Cerebellar cortex (tissue), 1 donor: ENCODE results near the gene ATP11A.
A peak's percentile ranks its signal among the peaks of the same experiment; 100 is the strongest.
"Not testable (repeated sequence)": the region's sequence is repeated elsewhere in the genome, so short reads cannot be mapped to it uniquely, and the experiment has no call there.

Experiments used
- DNase-seq: peaks from one replicate; pipeline ENCODE4 v3.0.0-alpha.2; 2015; ENCODE audit warnings: low spot score

ATP11A gene

DNA sequence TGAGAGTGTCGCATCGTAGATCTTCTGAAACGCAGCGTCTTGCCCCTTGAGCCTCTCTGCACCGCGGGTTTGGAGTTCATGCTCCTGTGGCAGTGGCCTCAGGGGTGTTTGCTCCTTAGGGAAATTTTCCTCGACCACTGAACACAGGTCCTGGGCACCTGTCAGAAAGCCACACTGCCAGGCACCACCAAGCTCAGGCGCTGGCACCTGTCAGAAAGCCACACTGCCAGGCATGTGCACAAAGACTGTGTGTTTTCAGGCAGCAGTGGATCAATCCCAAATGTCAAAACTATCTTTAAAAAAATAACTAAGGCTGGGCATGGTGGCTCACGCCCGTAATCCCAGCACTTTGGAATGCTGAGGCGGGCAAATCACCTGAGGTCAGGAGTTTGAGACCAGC is 87.1 kb downstream of the ATP11A start:
- DNase-seq, result no peak

DNA sequence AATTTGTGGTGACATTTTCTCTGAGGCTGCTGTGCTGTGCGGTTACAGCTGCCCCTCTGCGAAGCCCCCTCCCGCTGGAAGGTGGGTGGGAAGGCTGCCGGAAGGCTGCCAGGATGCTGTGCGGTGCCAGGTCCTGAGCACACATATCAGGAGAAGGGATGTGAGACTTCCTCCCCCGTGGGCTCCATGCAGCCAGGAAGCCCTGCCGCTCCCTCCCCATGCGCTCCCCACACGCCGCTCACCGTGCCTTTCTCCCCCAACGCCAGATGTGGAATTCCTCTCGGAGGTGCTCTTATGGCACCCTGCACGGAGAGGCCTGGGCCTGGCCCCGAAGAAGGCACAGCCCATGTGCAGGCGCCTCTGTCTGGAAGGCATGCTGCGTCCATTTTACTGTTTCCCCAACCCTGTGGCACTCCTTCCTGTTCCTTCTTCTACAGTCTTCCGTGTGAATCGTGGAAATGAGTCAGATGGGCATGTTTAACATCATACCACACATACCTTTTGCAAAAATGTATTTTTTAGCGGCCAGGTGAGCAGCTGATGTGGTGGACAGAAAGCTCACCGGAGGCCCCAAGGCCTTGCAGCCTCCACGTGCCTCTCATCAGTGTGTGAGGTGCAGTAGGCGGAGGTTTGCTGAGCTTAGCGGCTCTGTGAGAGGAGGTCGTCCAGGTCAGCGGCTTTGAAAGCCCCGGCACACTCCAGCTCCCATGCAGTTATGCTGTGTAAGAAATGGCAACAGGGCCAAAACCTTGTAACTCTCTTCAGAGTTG is 88.0 kb downstream of the ATP11A start:
- DNase-seq, result no peak

DNA sequence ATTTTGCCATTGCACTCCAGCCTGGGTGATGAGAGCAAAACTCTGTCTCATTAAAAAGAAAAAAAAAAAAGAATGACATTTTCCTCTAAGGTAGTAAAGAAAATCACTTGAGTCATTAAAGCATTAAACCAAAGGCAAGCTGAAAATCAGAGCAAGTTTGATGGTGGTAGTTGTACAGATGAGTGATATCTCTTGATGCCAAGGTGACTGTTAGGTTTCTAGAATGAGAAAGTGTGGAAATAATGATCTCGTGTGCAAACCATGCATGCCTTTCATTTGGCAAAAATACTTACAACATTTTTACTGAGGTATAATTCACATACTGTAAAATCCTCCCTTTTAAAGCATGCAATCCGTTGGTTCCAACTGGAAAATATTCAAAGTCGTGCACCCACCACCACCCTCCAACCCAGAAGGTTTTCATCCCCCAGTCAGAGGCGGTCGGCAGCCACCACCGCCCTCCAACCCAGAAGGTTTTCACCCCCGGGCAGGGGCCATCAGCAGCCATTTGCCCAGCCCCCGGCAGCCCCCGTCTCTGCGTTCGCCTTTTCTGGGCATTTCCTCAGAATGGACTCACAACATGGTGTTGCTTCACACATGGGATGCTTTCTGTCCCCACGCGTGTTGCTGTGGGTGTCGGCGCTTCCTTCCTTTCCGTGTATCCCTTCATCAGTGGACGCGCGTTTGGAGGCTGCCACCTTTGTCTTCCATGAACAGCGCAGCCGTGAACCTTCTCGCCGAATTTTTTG is 90.2 kb downstream of the ATP11A start:
- DNase-seq, result no peak

DNA sequence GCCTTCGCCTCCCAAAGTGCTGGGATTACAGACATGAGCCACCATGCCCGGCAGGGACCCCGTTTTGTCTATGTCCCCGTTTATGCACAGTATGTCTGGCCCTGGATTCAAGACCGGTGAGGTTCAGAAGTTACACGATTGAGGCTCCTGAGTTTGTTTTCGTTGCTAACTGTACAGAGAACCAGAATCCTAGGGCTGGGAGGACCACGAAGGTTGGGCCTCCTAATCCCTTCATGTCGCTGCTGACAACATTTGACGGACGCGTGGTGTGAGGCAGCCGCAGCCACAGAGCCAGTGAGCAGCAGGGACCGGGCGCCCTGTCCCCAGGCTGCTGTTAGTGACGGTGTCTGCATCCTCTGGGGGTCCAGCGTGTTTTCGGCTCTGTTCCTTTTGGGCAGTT is 91.4 kb downstream of the ATP11A start:
- DNase-seq, result no peak

DNA sequence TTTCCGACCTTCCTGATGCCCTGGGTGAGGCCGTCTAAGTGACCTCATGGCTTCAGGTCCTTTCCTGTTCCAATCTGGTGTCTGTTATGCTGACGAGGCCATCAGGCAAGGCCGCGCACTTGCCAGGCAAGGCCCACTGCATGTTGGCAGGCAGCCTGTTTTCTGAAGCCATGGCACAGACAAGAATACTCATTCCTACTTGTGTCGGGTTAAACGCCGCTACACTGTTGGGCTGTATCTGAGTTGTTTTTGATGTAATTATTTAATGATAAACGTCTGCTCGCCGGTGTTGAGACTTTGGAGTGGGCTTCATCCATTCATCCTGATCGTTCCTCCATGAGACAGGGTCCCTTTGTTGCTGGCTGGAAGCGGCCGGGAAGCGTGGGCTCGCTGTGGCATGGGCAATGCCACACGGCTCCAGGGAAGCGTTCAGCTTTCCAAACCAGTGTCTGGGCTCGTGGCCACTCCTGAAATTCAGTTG is 92.1 kb downstream of the ATP11A start:
- peak; percentile 71 for DNase-seq

DNA sequence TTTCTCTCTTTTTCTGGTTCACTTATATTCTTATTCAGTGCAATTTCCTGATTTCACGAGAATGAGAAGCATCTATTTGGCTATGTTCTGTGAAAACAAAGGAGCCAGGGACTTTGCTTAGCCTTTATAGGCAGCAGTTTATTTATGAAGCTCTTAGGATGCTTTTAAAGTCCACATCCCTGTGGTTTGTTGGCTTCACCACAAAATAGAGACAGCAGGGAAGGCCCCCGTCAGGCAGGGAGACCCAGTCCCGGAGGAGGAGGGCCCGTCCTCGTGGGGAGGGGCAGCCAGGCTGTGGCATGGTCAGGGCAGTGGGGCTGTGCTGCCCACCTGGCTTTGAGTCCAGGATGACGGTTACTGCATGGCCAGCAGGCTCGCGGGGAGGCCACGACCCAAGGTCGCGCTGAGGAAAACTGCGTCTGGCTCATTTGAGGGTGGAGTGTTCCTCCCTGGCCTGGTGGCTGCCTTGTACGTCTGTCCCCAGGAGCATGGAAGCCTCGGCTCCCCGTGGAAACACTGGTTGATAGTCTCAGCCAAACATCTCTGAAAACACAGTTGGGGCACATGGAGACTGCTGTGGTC is 92.7 kb downstream of the ATP11A start:
- peak; percentile 5 for DNase-seq

DNA sequence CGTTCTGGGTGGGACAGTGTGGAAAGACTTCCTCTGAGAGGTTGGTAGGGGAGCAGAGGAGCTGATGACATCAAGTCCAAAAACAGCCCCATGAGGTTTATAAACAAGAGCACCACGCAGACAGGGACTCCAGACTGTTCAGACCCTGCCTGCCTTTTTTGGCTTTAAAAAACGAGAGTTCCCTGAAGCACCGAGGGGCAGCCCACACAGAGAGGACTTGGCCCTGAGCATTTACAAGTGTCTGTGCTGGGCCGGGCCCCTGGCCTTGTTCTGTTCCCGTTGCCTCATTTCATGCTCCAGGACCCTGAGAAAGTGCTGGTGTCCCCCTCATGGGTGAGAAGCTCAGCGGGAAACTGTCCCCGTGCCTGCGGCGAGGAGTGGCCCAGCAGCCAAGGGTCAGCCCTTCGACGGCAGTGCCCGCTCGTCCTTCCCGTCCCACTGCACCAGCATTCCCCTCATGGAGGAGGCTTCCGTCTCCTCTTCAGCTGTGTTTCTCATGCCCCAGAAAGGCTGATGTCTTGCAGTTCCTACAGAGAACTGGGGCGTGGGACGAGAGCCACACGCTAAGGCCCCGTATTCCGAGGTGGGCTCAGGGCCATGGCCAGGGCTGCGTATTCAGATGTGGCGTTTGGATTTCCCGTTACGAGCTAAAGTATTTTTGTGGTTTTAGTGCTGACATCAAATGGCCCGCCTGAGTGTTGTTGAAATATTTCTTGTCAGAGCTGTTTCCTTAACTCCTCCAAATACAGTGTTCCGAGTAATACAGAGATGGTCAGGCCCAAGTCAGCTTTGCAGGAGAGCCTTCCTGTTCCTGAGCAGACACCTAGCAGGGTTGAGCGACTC is 93.5 kb downstream of the ATP11A start:
- no peak for DNase-seq

DNA sequence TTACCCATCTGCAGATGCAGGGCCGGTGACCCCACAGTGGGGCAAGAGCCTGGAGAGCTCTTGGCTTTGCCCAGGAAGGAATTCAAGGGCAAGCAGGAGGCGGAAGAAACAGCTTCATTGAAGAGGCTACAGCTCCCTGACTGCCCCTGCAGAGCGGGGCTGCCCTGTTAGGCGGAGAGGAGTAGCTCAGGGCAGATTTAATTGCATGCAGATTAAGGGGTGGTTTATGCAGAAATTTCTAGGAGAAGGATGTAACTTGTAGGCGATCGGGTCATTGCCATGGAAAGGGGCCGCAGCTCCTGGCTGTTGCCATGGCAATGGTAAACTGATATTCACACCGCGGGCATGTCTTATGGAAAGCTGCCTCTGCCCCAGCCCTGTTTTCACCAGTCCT is 94.1 kb downstream of the ATP11A start:
- no peak for DNase-seq

DNA sequence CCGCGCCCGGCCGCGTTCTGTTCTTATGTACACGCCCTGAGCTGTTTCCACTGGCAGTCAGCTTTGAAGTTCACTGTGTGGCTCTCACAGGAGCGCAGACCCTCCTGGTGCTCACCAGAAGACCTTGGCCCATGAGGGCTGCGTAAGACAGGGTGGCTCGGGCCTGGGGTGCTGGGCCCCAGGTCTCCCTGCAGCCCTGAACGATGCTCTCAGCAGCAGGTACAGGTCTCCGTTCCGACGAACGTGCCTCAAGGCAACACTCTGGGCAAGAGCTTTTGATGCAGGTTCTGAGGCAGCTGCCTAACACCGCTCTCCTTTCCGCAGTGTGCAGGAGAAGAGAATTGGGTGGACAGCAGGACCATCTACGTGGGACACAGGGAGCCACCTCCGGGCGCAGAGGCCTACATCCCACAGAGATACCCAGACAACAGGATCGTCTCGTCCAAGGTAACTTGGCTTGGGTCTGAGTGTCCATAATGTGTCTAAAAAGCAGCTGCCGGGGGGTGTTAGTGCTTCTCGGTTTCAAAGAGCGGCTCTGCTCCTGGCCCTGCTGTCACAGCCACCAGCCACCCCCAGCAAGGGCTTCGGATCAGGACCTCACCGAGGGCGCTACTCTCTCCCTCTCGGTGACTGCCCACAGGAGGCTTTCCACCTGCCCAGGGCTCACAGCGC is 95.1 kb downstream of the ATP11A start:
- DNase-seq, result no peak

DNA sequence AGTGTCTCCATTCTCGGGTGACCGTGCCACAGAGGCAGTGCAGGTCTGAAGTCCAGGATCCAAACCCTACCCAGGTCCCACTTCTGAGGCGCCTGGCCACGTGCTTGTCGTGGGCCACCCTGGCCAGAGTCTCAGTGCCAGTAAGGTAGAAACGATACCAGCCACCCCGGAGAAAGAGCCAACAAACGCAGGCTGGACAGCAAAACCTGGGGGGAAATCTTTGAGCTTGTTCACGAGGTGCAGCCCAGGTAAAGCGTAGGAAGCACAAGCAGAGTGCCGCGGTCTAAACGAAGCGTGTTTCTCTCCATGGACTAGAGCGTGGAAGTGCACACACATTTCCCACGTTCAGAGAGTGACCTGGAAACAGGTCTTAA is 95.6 kb downstream of the ATP11A start:
- no peak for DNase-seq

DNA sequence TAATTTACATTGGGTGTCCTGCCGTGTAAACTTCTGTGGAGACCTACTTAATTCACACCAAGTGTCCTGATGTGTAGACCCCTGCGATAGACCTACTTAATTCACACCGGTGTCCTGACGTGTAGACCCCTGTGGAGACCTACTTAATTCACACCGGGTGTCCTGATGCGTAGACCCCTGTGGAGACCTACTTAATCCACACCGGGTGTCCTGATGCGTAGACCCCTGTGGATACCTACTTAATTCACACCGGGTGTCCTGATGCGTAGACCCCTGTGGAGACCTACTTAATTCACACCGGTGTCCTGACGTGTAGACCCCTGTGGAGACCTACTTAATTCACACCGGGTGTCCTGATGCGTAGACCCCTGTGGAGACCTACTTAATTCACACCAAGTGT is 97.0 kb downstream of the ATP11A start:
- DNase-seq, result not testable (repeated sequence)

DNA sequence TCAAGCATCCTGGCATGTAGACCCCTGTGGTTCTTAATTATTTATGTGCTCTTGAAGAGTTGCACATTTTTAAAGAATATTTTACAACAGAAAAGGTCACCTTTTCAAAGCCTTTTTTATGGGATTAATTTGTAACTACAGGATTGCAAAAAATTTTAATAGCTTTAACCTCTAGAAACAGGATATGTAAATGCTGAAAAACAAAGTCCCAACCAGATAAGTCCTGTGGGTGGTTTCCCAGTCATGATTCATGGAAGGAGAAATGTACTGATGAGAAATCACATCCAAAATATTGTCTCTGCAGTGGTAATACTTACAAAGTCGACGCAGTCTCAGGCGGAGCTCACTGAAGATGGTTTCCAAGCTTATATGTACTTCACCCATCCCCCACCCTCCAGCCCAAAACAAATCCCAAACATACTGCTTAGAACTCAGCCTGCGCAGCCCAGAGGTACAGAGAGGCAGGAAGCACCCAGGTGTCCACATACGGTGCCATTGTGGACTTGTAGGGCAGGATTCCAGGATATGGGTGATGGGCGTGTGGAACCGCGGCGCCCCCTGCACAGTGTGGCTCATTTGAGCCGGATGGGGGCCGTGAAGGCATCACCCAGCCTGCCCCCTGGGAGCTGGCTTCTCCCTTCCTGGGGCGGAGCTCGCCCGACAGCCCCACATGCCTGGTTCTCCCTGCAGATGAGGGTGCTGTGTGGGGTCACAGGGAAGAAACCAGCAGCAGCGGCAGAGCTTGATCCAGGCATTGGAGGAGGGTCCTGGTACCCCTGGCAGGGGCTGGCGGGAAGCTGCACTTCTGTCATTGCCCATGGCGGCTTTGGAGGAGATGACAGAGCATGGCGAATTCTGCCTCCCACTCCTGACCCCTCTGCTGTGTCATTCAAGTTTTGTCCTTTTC is 101.2 kb downstream of the ATP11A start:
- DNase-seq, result no peak

DNA sequence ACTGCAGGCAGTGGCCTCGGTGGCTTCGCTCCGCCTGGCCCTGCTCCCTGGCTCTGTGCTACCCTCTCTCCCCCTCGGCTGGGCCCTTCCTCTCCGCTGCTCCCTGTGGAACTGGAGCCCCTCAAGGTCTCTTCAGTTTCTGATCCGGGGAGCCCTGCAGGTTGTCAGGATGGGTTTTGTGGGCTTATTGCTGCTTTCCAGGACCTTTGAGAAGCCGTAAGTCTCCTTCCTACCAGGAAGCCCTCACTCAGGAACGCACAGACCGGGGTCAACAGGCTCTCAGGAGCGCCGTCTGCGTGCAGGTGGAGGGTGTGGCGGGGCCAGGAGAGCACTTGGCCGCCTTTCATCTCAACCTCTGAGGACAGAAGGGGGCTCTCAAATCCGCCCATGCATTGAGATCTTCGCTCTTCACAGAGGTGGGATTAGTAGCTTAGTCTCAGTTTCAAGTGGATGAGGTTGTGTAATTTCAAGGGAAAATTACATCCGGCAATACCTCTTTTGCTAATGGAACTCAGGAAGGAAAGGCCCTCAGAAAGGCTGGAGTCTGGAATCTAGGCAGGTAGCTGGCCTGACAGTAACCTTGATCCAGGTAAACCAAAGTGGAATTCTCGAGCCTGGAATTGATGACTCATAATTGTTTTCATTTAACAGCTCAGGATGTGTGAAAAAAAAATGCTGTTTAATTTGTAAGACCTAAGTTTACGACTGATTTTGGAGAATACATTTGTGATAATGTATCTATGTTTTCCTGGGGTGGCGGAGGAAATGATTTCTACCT is 102.0 kb downstream of the ATP11A start:
- DNase-seq, result no peak

DNA sequence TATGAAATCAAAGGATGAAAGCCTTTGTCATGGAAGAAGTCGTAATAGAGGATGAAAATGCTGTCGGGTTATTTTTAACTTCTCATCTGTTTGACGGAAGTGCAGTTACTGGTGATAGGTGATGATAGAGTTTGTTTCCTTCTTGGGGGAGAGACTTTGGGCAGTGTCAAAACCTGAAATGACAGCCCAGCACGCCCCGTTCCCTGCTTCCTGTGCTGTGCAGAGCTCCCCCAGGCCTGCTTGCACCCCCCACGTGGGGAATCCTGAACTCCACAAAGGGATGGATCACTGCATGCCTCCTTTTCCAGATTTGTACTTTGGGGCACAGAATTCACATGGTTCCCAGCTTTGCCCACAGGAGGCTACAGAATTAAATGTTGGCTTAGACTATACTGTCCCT is 102.7 kb downstream of the ATP11A start:
- DNase-seq, result no peak

DNA sequence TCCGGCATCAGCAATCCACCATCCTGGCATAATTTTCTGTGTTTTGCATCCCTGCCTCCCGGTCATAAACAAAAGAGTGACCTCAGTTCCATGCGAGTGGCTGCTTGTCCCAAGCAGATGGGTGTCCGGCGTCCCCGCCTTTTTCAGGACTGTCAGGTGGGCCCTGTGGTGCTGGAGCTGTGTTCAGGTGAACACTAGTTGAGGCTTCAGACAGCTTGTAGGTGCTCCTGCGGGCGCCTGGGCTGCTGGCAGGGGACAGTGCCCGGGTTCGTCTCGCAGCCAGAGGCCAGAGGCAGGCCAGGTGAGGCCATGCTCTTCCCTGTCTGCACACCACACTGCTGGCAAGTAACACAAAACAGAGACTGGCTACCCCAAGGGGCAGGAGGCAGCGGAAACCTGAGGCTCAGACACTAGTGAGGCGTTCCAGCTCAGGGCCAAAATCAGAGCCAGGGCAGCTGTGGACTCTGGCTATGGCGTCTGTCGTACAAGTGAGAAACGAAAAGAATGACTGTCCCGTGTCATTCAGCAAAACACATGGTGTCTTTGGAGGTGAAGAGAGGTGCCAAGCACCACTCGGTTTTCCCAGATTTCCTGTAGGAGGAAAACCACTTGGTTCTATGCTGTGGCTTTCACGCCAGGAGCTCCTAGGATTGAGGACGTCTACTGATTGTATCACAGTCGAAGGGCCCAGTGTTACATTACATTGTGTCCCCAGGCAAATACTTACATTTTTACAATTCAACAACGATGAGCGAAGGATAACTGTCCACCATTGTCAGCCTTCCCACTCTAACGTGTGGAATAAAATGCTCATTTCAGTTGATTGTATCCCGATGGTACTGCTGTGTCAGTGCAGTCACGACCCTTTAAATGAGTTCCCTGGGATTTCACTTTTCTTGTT is 104.0 kb downstream of the ATP11A start:
- no peak for DNase-seq

DNA sequence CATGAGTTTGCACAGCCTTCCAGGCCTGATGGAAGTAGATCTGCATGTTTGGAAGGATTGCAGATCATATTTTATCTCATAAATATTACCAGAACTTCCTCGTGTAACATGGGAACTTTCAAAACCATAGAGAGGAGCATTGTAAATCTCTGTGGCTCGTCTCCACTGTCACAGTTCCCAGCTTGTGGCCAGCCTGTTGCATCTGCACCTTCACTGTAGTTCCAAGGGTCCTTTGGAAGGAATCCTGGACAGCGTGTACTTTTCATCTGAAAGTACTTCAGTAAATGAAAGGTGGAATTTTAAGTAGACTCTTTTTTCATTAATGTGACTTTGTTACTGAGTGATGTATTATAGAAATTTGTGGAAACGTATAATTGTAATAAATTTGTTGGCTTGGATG is 105.4 kb downstream of the ATP11A start:
- DNase-seq, result no peak

DNA sequence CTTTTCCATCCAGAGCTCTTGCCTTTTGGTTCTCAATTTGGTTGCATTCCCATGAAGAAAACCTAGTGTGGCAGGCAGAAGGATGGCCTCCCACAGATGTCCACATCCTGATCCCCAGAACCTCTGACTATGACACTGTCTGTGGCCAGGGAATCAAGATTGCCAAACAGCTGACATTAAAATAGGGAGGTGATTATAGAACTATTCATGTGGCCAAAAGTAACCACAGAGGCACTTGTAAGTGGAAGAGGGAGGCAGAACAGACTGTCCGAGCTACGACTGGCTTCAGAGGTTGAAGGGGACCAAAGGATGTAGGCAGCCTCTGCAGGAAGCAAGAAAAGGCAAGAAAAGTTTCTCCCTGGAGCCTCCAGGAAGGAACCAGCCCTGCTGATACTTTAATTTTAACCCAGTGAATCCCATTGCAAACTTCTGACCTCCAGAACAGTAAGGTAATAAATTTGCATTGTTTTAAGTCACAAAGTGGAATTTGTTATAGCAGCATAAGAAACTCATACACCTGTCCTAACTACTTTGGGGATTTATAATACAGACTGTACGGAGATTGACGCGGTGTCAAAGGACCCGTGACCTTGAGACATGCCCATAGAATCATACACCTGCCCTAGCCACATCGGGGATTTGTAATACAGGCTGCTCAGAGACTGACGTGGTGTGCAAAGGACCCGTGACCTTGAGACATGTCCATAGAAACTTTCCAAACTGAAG is 106.5 kb downstream of the ATP11A start:
- DNase-seq, result no peak

DNA sequence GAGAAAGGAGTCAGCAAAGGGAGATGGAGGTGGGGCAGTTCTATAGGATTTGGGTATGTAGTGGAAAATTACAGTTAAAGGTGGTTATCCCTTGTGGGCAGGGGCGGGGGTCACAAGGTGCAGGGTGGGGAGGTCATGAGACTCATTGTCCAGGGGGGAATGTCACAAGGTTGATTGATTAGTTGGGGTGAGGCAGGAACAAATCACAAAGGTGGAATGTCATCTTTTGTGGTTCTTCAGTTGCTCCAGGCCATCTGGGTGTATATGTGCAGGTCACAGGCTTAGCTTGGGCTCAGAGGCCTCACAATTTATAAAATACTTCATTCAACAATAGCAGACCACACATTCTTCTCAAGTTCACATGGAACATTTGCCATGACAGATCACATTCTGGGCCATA is 109.6 kb downstream of the ATP11A start:
- no peak for DNase-seq
